ENCODE results near the gene ACRBP.

The ACRBP gene

GRCh38 chr12:6647083-6647604 lies at the start of gene ACRBP:
ACRBP (minus strand) TSS chr12:6647432; CDS start chr12:6647366, 66 bp downstream.
- DNase-seq (ENCODE audit: low read depth): no peak

- no peak for DNase-seq (ENCODE audit: low read depth)
Measured at GRCh38 chr12:6695313-6696045, 48.2 kb upstream of the ACRBP start.

- DNase-seq (ENCODE audit: low read depth): no peak
Measured at GRCh38 chr12:6694701-6695100, 47.5 kb upstream of the ACRBP start.

GRCh38 chr12:6693832-6694355 lies 46.7 kb upstream of the ACRBP start:
- no peak for DNase-seq (ENCODE audit: low read depth)

GRCh38 chr12:6692888-6693287 lies 45.7 kb upstream of the ACRBP start:
- no peak for DNase-seq (ENCODE audit: low read depth)

- no peak for DNase-seq (ENCODE audit: low read depth)
Measured at GRCh38 chr12:6691473-6691872, 44.2 kb upstream of the ACRBP start.

- DNase-seq (ENCODE audit: low read depth): peak; percentile 98
Measured at GRCh38 chr12:6688999-6689882, 42.0 kb upstream of the ACRBP start, which contains the start of gene ZNF384. ZNF384 (minus strand) TSS chr12:6689375; CDS start chr12:6679520, 9,855 bp downstream.

GRCh38 chr12:6688543-6688998 lies 41.3 kb upstream of the ACRBP start:
- DNase-seq (ENCODE audit: low read depth): no peak

GRCh38 chr12:6685814-6686213 lies 38.6 kb upstream of the ACRBP start:
- no peak for DNase-seq (ENCODE audit: low read depth)

GRCh38 chr12:6684609-6685008 lies 37.4 kb upstream of the ACRBP start:
- DNase-seq (ENCODE audit: low read depth): no peak

GRCh38 chr12:6676962-6677361 lies 29.7 kb upstream of the ACRBP start:
- no peak for DNase-seq (ENCODE audit: low read depth)

GRCh38 chr12:6672143-6672542 lies 24.9 kb upstream of the ACRBP start:
- no peak for DNase-seq (ENCODE audit: low read depth)

- DNase-seq (ENCODE audit: low read depth): no peak
Measured at GRCh38 chr12:6667559-6668210, 20.5 kb upstream of the ACRBP start.

- DNase-seq (ENCODE audit: low read depth): no peak
Measured at GRCh38 chr12:6666211-6666610, 19.0 kb upstream of the ACRBP start.

- DNase-seq (ENCODE audit: low read depth): no peak
Measured at GRCh38 chr12:6664902-6665301, 17.7 kb upstream of the ACRBP start.

- DNase-seq (ENCODE audit: low read depth): peak; percentile 97
Measured at GRCh38 chr12:6662906-6663742, 15.9 kb upstream of the ACRBP start, which contains the start of gene ING4. ING4 (minus strand) TSS chr12:6663119; CDS start chr12:6663101, 18 bp downstream.

GRCh38 chr12:6662602-6662905 lies 15.3 kb upstream of the ACRBP start:
- DNase-seq (ENCODE audit: low read depth): no peak

- DNase-seq (ENCODE audit: low read depth): no peak
Measured at GRCh38 chr12:6653987-6654386, 6.8 kb upstream of the ACRBP start.

- DNase-seq (ENCODE audit: low read depth): no peak
Measured at GRCh38 chr12:6653342-6653741, 6.1 kb upstream of the ACRBP start.

- no peak for DNase-seq (ENCODE audit: low read depth)
Measured at GRCh38 chr12:6652391-6652790, 5.2 kb upstream of the ACRBP start.

- DNase-seq (ENCODE audit: low read depth): no peak
Measured at GRCh38 chr12:6650832-6651231, 3.6 kb upstream of the ACRBP start.
